Measurements from ENCODE around the gene OSTN.

OSTN gene

DNA sequence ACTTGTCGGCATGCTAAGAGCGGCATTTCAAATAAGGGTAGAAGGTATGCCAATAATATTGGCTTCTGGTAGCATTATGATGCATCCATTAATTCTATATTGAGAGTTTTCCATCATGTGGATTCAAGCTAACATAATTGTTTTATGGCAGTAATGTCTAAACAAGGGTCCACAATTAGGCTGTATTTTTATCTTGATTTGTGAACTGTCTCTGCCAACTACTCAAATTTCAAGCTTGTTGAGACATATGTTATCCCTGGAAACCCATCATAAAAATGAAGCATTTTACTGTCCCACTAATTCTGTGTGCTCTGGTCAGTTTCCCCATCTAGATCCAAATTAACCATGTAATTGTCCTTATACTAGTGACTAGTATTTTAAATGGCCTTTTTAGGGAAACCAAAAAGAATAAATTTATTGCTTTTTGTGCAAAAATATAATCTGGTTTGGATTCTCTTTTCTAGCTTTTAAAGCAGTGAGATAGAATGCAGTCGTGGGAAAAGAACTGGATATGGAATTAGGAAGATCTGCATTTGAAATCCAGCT is 1.2 kb upstream of the OSTN start (continued):
- TF ChIP-seq, protein P1, sequence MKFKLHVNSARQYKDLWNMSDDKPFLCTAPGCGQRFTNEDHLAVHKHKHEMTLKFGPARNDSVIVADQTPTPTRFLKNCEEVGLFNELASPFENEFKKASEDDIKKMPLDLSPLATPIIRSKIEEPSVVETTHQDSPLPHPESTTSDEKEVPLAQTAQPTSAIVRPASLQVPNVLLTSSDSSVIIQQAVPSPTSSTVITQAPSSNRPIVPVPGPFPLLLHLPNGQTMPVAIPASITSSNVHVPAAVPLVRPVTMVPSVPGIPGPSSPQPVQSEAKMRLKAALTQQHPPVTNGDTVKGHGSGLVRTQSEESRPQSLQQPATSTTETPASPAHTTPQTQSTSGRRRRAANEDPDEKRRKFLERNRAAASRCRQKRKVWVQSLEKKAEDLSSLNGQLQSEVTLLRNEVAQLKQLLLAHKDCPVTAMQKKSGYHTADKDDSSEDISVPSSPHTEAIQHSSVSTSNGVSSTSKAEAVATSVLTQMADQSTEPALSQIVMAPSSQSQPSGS (tag by site-specific recombination; IDR thresholded peaks at IDR 0.05; ENCODE audit: low read depth): no peak
- no peak for TF ChIP-seq ZNF670 (tag by site-specific recombination; IDR thresholded peaks at IDR 0.05; ENCODE audit: low read depth)
- TF ChIP-seq FEZF1 (tag by site-specific recombination; IDR thresholded peaks at IDR 0.05): peak; percentile 71
- TF ChIP-seq, protein P2, sequence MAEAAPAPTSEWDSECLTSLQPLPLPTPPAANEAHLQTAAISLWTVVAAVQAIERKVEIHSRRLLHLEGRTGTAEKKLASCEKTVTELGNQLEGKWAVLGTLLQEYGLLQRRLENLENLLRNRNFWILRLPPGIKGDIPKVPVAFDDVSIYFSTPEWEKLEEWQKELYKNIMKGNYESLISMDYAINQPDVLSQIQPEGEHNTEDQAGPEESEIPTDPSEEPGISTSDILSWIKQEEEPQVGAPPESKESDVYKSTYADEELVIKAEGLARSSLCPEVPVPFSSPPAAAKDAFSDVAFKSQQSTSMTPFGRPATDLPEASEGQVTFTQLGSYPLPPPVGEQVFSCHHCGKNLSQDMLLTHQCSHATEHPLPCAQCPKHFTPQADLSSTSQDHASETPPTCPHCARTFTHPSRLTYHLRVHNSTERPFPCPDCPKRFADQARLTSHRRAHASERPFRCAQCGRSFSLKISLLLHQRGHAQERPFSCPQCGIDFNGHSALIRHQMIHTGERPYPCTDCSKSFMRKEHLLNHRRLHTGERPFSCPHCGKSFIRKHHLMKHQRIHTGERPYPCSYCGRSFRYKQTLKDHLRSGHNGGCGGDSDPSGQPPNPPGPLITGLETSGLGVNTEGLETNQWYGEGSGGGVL (tag by site-specific recombination; IDR thresholded peaks at IDR 0.05): no peak
- no peak for TF ChIP-seq ZNF549 (tag by site-specific recombination; IDR thresholded peaks at IDR 0.05)
- 0 out of 2 replicates have a peak, but pooled peaks have one; percentile 18 for TF ChIP-seq ZNF366 (tag by site-specific recombination; conservative IDR thresholded peaks at IDR 0.05)
- TF ChIP-seq KLF9 (tag by site-specific recombination; IDR thresholded peaks at IDR 0.05; ENCODE audit: low read depth): no peak
- TF ChIP-seq, protein P3, sequence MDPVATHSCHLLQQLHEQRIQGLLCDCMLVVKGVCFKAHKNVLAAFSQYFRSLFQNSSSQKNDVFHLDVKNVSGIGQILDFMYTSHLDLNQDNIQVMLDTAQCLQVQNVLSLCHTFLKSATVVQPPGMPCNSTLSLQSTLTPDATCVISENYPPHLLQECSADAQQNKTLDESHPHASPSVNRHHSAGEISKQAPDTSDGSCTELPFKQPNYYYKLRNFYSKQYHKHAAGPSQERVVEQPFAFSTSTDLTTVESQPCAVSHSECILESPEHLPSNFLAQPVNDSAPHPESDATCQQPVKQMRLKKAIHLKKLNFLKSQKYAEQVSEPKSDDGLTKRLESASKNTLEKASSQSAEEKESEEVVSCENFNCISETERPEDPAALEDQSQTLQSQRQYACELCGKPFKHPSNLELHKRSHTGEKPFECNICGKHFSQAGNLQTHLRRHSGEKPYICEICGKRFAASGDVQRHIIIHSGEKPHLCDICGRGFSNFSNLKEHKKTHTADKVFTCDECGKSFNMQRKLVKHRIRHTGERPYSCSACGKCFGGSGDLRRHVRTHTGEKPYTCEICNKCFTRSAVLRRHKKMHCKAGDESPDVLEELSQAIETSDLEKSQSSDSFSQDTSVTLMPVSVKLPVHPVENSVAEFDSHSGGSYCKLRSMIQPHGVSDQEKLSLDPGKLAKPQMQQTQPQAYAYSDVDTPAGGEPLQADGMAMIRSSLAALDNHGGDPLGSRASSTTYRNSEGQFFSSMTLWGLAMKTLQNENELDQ (tag by site-specific recombination; IDR thresholded peaks at IDR 0.05; ENCODE audit: low read depth): no peak
- TF ChIP-seq, protein P4, sequence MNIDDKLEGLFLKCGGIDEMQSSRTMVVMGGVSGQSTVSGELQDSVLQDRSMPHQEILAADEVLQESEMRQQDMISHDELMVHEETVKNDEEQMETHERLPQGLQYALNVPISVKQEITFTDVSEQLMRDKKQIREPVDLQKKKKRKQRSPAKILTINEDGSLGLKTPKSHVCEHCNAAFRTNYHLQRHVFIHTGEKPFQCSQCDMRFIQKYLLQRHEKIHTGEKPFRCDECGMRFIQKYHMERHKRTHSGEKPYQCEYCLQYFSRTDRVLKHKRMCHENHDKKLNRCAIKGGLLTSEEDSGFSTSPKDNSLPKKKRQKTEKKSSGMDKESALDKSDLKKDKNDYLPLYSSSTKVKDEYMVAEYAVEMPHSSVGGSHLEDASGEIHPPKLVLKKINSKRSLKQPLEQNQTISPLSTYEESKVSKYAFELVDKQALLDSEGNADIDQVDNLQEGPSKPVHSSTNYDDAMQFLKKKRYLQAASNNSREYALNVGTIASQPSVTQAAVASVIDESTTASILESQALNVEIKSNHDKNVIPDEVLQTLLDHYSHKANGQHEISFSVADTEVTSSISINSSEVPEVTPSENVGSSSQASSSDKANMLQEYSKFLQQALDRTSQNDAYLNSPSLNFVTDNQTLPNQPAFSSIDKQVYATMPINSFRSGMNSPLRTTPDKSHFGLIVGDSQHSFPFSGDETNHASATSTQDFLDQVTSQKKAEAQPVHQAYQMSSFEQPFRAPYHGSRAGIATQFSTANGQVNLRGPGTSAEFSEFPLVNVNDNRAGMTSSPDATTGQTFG (tag by site-specific recombination; IDR thresholded peaks at IDR 0.05; ENCODE audit: borderline replicate concordance): no peak
- TF ChIP-seq ZNF404 (tag by site-specific recombination; IDR thresholded peaks at IDR 0.05): no peak
- TF ChIP-seq ZNF521 (tag by site-specific recombination; IDR thresholded peaks at IDR 0.05): no peak
- peak; percentile 67 for TF ChIP-seq OSR2 (tag by site-specific recombination; IDR thresholded peaks at IDR 0.05)
- TF ChIP-seq ZSCAN30 (tag by site-specific recombination; IDR thresholded peaks at IDR 0.05): peak; percentile 16; the same call in 1 of the 2 replicates
- no peak for TF ChIP-seq BCL11B (tag by site-specific recombination; IDR thresholded peaks at IDR 0.05; ENCODE audit: low read depth)
- TF ChIP-seq, protein P5, sequence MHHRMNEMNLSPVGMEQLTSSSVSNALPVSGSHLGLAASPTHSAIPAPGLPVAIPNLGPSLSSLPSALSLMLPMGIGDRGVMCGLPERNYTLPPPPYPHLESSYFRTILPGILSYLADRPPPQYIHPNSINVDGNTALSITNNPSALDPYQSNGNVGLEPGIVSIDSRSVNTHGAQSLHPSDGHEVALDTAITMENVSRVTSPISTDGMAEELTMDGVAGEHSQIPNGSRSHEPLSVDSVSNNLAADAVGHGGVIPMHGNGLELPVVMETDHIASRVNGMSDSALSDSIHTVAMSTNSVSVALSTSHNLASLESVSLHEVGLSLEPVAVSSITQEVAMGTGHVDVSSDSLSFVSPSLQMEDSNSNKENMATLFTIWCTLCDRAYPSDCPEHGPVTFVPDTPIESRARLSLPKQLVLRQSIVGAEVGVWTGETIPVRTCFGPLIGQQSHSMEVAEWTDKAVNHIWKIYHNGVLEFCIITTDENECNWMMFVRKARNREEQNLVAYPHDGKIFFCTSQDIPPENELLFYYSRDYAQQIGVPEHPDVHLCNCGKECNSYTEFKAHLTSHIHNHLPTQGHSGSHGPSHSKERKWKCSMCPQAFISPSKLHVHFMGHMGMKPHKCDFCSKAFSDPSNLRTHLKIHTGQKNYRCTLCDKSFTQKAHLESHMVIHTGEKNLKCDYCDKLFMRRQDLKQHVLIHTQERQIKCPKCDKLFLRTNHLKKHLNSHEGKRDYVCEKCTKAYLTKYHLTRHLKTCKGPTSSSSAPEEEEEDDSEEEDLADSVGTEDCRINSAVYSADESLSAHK (tag by site-specific recombination; IDR thresholded peaks at IDR 0.05): no peak
- TF ChIP-seq ZBTB48 (tag by site-specific recombination; IDR thresholded peaks at IDR 0.05): no peak
- no peak for TF ChIP-seq ZNF654 (tag by site-specific recombination; IDR thresholded peaks at IDR 0.05; ENCODE audit: low read depth)
- TF ChIP-seq ZFP37 (tag by site-specific recombination; IDR thresholded peaks at IDR 0.05): no peak
- TF ChIP-seq, protein P6, sequence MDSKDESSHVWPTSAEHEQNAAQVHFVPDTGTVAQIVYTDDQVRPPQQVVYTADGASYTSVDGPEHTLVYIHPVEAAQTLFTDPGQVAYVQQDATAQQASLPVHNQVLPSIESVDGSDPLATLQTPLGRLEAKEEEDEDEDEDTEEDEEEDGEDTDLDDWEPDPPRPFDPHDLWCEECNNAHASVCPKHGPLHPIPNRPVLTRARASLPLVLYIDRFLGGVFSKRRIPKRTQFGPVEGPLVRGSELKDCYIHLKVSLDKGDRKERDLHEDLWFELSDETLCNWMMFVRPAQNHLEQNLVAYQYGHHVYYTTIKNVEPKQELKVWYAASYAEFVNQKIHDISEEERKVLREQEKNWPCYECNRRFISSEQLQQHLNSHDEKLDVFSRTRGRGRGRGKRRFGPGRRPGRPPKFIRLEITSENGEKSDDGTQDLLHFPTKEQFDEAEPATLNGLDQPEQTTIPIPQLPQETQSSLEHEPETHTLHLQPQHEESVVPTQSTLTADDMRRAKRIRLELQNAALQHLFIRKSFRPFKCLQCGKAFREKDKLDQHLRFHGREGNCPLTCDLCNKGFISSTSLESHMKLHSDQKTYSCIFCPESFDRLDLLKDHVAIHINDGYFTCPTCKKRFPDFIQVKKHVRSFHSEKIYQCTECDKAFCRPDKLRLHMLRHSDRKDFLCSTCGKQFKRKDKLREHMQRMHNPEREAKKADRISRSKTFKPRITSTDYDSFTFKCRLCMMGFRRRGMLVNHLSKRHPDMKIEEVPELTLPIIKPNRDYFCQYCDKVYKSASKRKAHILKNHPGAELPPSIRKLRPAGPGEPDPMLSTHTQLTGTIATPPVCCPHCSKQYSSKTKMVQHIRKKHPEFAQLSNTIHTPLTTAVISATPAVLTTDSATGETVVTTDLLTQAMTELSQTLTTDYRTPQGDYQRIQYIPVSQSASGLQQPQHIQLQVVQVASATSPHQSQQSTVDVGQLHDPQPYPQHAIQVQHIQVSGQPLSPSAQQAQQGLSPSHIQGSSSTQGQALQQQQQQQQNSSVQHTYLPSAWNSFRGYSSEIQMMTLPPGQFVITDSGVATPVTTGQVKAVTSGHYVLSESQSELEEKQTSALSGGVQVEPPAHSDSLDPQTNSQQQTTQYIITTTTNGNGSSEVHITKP (tag by site-specific recombination; IDR thresholded peaks at IDR 0.05): no peak
- TF ChIP-seq, protein P7, sequence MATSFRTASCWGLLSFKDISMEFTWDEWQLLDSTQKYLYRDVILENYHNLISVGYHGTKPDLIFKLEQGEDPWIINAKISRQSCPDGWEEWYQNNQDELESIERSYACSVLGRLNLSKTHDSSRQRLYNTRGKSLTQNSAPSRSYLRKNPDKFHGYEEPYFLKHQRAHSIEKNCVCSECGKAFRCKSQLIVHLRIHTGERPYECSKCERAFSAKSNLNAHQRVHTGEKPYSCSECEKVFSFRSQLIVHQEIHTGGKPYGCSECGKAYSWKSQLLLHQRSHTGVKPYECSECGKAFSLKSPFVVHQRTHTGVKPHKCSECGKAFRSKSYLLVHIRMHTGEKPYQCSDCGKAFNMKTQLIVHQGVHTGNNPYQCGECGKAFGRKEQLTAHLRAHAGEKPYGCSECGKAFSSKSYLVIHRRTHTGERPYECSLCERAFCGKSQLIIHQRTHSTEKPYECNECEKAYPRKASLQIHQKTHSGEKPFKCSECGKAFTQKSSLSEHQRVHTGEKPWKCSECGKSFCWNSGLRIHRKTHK (tag by site-specific recombination; IDR thresholded peaks at IDR 0.05): no peak
- TF ChIP-seq TCF7L2 (IDR thresholded peaks at IDR 0.05; ENCODE audit: borderline replicate concordance, low read depth, low read length): peak; percentile 59; the same call in 1 of the 2 replicates
- no peak for TF ChIP-seq ZFP69B (tag by site-specific recombination; IDR thresholded peaks at IDR 0.05)
- no peak for TF ChIP-seq GFI1B (tag by site-specific recombination; IDR thresholded peaks at IDR 0.05)
- no peak for TF ChIP-seq YY2 (tag by site-specific recombination; IDR thresholded peaks at IDR 0.05)
